Measurements from ENCODE around the gene ALOX15B.

The ALOX15B gene

GRCh38 chr17:8002721-8003593 is 35.9 kb upstream of the ALOX15B start:
- TF ChIP-seq CTCF (IDR thresholded peaks at IDR 0.05; ENCODE audit: low read depth, low read length) (no peak), EZH2phosphoT487 (IDR thresholded peaks at IDR 0.05; ENCODE audit: low read depth) (no peak)
- no peak overlapping the region for H2AFZ ChIP-seq (ENCODE audit: low read depth, low read length)
- H3K9me3 ChIP-seq (ENCODE audit: insufficient read depth, low read length): no peaks in the 10 kb centered on the region
- no peaks in the 10 kb centered on the region for H3K79me2 ChIP-seq (ENCODE audit: low read length)
- no peak overlapping the region for H3K9ac ChIP-seq (ENCODE audit: low read length)
- no peaks in the 10 kb centered on the region for H3K36me3 ChIP-seq (replicated peaks; ENCODE audit: low read depth, low read length)
- peaks cover 4% of the 10 kb centered on the region; the same call in 1 of the 2 replicates for H3K27me3 ChIP-seq (ENCODE audit: low read depth, low read length)
- H3K27ac ChIP-seq (ENCODE audit: low read length): no peak overlapping the region
- no peaks in the 10 kb centered on the region for H4K20me1 ChIP-seq (ENCODE audit: insufficient read depth, low read length)
- H3K4me1 ChIP-seq (ENCODE audit: low read length): peaks cover 9% of the 10 kb centered on the region; the same call in 1 of the 2 replicates
- peak overlapping the region; percentile 65 for H3K4me3 ChIP-seq (ENCODE audit: low read length)
- H3K4me2 ChIP-seq (ENCODE audit: low read length): peak overlapping the region; percentile 70

GRCh38 chr17:8003594-8004181 is 35.2 kb upstream of the ALOX15B start:
- TF ChIP-seq CTCF (IDR thresholded peaks at IDR 0.05; ENCODE audit: low read depth, low read length) (no peak), EZH2phosphoT487 (IDR thresholded peaks at IDR 0.05; ENCODE audit: low read depth) (no peak)
- Histone ChIP-seq H3K4me3 (ENCODE audit: low read length) (no peak overlapping the region), H3K4me1 (ENCODE audit: low read length) (peaks cover 9% of the 10 kb centered on the region; the same call in 1 of the 2 replicates), H3K9me3 (ENCODE audit: insufficient read depth, low read length) (no peaks in the 10 kb centered on the region), H3K9ac (ENCODE audit: low read length) (no peak overlapping the region), H2AFZ (ENCODE audit: low read depth, low read length) (no peak overlapping the region), H3K79me2 (ENCODE audit: low read length) (no peaks in the 10 kb centered on the region), H3K27ac (ENCODE audit: low read length) (no peak overlapping the region), H3K36me3 (replicated peaks; ENCODE audit: low read depth, low read length) (no peaks in the 10 kb centered on the region), H3K4me2 (ENCODE audit: low read length) (no peak overlapping the region), H3K27me3 (ENCODE audit: low read depth, low read length) (peaks cover 4% of the 10 kb centered on the region; the same call in 1 of the 2 replicates), H4K20me1 (ENCODE audit: insufficient read depth, low read length) (no peaks in the 10 kb centered on the region)

- TF ChIP-seq CTCF (IDR thresholded peaks at IDR 0.05; ENCODE audit: low read depth, low read length) (no peak), EZH2phosphoT487 (IDR thresholded peaks at IDR 0.05; ENCODE audit: low read depth) (no peak)
- Histone ChIP-seq H3K36me3 (replicated peaks; ENCODE audit: low read depth, low read length) (no peaks in the 10 kb centered on the region), H3K4me2 (ENCODE audit: low read length) (no peak overlapping the region), H3K9me3 (ENCODE audit: insufficient read depth, low read length) (no peaks in the 10 kb centered on the region), H2AFZ (ENCODE audit: low read depth, low read length) (no peak overlapping the region), H3K4me3 (ENCODE audit: low read length) (no peak overlapping the region), H4K20me1 (ENCODE audit: insufficient read depth, low read length) (no peaks in the 10 kb centered on the region), H3K27ac (ENCODE audit: low read length) (no peak overlapping the region), H3K4me1 (ENCODE audit: low read length) (peaks cover 9% of the 10 kb centered on the region; the same call in 1 of the 2 replicates), H3K27me3 (ENCODE audit: low read depth, low read length) (peaks cover 4% of the 10 kb centered on the region; the same call in 1 of the 2 replicates), H3K79me2 (ENCODE audit: low read length) (no peaks in the 10 kb centered on the region), H3K9ac (ENCODE audit: low read length) (no peak overlapping the region)
Measured at GRCh38 chr17:8004899-8005298, 34.0 kb upstream of the ALOX15B start.

- peaks cover 4% of the 10 kb centered on the region; the same call in 1 of the 2 replicates for H3K27me3 ChIP-seq (ENCODE audit: low read depth, low read length)
- H3K4me1 ChIP-seq (ENCODE audit: low read length): peaks cover 9% of the 10 kb centered on the region; the same call in 1 of the 2 replicates
- H3K4me3 ChIP-seq (ENCODE audit: low read length): no peak overlapping the region
- H2AFZ ChIP-seq (ENCODE audit: low read depth, low read length): no peak overlapping the region
- TF ChIP-seq CTCF (IDR thresholded peaks at IDR 0.05; ENCODE audit: low read depth, low read length) (no peak), EZH2phosphoT487 (IDR thresholded peaks at IDR 0.05; ENCODE audit: low read depth) (no peak)
- H3K9me3 ChIP-seq (ENCODE audit: insufficient read depth, low read length): no peaks in the 10 kb centered on the region
- H3K27ac ChIP-seq (ENCODE audit: low read length): no peak overlapping the region
- H3K4me2 ChIP-seq (ENCODE audit: low read length): no peak overlapping the region
- no peaks in the 10 kb centered on the region for H4K20me1 ChIP-seq (ENCODE audit: insufficient read depth, low read length)
- H3K9ac ChIP-seq (ENCODE audit: low read length): no peak overlapping the region
- H3K79me2 ChIP-seq (ENCODE audit: low read length): no peaks in the 10 kb centered on the region
- no peaks in the 10 kb centered on the region for H3K36me3 ChIP-seq (replicated peaks; ENCODE audit: low read depth, low read length)
Measured at GRCh38 chr17:8005357-8005756, 33.5 kb upstream of the ALOX15B start.
